ENCODE results near the gene PTPA. TPM values are rescaled to one million over a fixed set of nuclear protein-coding genes. Genes with fewer than 3 reads are reported as not detected.

PTPA gene
- total and polyA plus RNA-seq, 2 donors (not counting 3 experiments of a cell fraction or from before 2014, with no cell fraction given), result 97.7 to 121 TPM

GRCh38 chr9:129175825-129176633, 64.8 kb downstream of the PTPA start:
- no peaks in the 10 kb centered on the region for H3K9me3 ChIP-seq (replicated peaks; ENCODE audit: control insufficient read depth, insufficient read depth, low read length)
- no peaks in the 10 kb centered on the region for H4K20me1 ChIP-seq (replicated peaks; ENCODE audit: control insufficient read depth, extremely low read depth, insufficient read depth, low read length)
- no peaks in the 10 kb centered on the region for H3K9me1 ChIP-seq (replicated peaks; ENCODE audit: control insufficient read depth, extremely low read depth, insufficient read depth, low read length)
- peak overlapping the region; percentile 68 for H3K4me2 ChIP-seq (ENCODE audit: insufficient read depth, low read length)
- TF ChIP-seq MYC (IDR thresholded peaks at IDR 0.05; ENCODE audit: low read depth, low read length) (no peak), POLR2A (IDR thresholded peaks at IDR 0.05; ENCODE audit: low read depth, low read length) (peak; percentile 11), POLR2AphosphoS5 (IDR thresholded peaks at IDR 0.05; ENCODE audit: insufficient read depth, low read depth, low read length) (peak; percentile 65), EZH2 (IDR thresholded peaks at IDR 0.05; ENCODE audit: borderline replicate concordance, low read depth, low read length, severe bottlenecking) (no peak), FOS (IDR thresholded peaks at IDR 0.05; ENCODE audit: borderline replicate concordance, insufficient read depth, low read length) (no peak)
- TF ChIP-seq, protein P1, sequence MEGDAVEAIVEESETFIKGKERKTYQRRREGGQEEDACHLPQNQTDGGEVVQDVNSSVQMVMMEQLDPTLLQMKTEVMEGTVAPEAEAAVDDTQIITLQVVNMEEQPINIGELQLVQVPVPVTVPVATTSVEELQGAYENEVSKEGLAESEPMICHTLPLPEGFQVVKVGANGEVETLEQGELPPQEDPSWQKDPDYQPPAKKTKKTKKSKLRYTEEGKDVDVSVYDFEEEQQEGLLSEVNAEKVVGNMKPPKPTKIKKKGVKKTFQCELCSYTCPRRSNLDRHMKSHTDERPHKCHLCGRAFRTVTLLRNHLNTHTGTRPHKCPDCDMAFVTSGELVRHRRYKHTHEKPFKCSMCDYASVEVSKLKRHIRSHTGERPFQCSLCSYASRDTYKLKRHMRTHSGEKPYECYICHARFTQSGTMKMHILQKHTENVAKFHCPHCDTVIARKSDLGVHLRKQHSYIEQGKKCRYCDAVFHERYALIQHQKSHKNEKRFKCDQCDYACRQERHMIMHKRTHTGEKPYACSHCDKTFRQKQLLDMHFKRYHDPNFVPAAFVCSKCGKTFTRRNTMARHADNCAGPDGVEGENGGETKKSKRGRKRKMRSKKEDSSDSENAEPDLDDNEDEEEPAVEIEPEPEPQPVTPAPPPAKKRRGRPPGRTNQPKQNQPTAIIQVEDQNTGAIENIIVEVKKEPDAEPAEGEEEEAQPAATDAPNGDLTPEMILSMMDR (IDR thresholded peaks at IDR 0.05; ENCODE audit: extremely low read depth in 1 of 2, insufficient read depth in 1 of 2, low read depth in 1 of 2, low read length in 2 of 2), result no peak
- TF ChIP-seq, protein P2, sequence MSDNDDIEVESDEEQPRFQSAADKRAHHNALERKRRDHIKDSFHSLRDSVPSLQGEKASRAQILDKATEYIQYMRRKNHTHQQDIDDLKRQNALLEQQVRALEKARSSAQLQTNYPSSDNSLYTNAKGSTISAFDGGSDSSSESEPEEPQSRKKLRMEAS (IDR thresholded peaks at IDR 0.05; ENCODE audit: insufficient read depth, insufficient read length), result no peak
- dilution Hi-C loops (cut with MboI; ENCODE audit: extremely low pct_ligation_motif_present, low sequenced_read_pairs) (no loop called here), intact Hi-C loops (cut with micrococcal nuclease) (loop anchor here (1.0 to 5.0 kb wide), 7 partner anchors 33 to 448 kb away; no protein-coding TSS in a partner anchor)
- peak overlapping the region; percentile 91 for H3K27ac ChIP-seq (ENCODE audit: insufficient read depth, low read depth, low read length)
- TSS peak; percentile 64 for BruUV-seq (replicated peaks)
- DNase-seq (ENCODE audit: low read depth, low spot score), result peak; percentile 84
- H3K4me1 ChIP-seq (ENCODE audit: control insufficient read depth, extremely low read depth, insufficient read depth, low read length), result peaks cover 21% of the 10 kb centered on the region
- peak overlapping the region; percentile 80 for H3K9ac ChIP-seq (replicated peaks; ENCODE audit: extremely low read depth, insufficient read depth, low read length)
- peak overlapping the region; percentile 74 to 81 (median 79) for H3K4me3 ChIP-seq (replicated peaks in 1 of 3; ENCODE audit: insufficient read depth in 1 of 3, low read depth in 1 of 3, low read length in 3 of 3)
- ChIA-PET POLR2A (interaction anchor here (2.4 to 5.6 kb wide), 2 partner anchors 33 to 36 kb away, joined by 14 to 39 read pairs; no protein-coding TSS in a partner anchor), CTCF (interaction anchor here (1.0 to 9.3 kb wide), 6 partner anchors 34 to 448 kb away, joined by 3 to 287 read pairs (median 20); no protein-coding TSS in a partner anchor)
- no peaks in the 10 kb centered on the region for H3K27me3 ChIP-seq (ENCODE audit: control insufficient read depth in 2 of 2, insufficient read depth in 2 of 2, low read length in 2 of 2)
- no peaks in the 10 kb centered on the region for H3K36me3 ChIP-seq (ENCODE audit: control insufficient read depth in 2 of 2, extremely low read depth in 1 of 2, insufficient read depth in 2 of 2, low read length in 2 of 2)
- peak; percentile 87 for FAIRE-seq
- no peak overlapping the region for H2AFZ ChIP-seq (ENCODE audit: low read depth, low read length)
- peaks cover 13% of the 10 kb centered on the region for H3K79me2 ChIP-seq (ENCODE audit: control insufficient read depth, insufficient read depth, low read length)

All from endothelial cell of umbilical vein (primary cell).